Lung (tissue), 12 donors: Measurements from ENCODE around the gene PRSS33. TPM values are rescaled to one million over a fixed set of nuclear protein-coding genes. Genes with fewer than 3 reads are reported as not detected.

ENCODE experiments used
- ATAC-seq: fragments of 200-7000 bp; cut with Tn5 transposase; one replicate; pipeline ENCODE4 v1.9.1; 2020; ENCODE audit warnings: moderate number of reproducible peaks; ENCODE audit not compliant: insufficient read depth, low FRiP score
- DNase-seq, 3 donors: peaks; one replicate each; pipeline ENCODE4 v3.0.0-alpha.2; 2013 to 2017
- H3K27ac ChIP-seq, 2 donors: one replicate each; pipeline ENCODE4 v1.5.1; 2013; ENCODE audit warnings: mild to moderate bottlenecking in 2 of 2, moderate library complexity in 2 of 2, control low read depth in 1 of 2, inconsistent platforms in 1 of 2, low read depth in 1 of 2, low read length in 1 of 2
- H3K27me3 ChIP-seq, 3 donors: one replicate each; pipeline ENCODE4 v1.5.1; 2013; ENCODE audit warnings: low read length in 2 of 3; ENCODE audit not compliant: control insufficient read depth in 3 of 3, insufficient read depth in 3 of 3
- H3K36me3 ChIP-seq, 4 donors: one replicate each; pipeline ENCODE4 v1.5.1; 2013; ENCODE audit warnings: low read length in 4 of 4, mild to moderate bottlenecking in 1 of 4, moderate library complexity in 1 of 4; ENCODE audit not compliant: control insufficient read depth in 4 of 4, insufficient read depth in 4 of 4
- H3K4me1 ChIP-seq, 5 donors: one replicate each; pipeline ENCODE4 v1.5.1; 2013; ENCODE audit warnings: low read length in 5 of 5, mild to moderate bottlenecking in 2 of 5, moderate library complexity in 1 of 5; ENCODE audit not compliant: control insufficient read depth in 5 of 5, insufficient read depth in 5 of 5
- H3K4me3 ChIP-seq: one replicate; pipeline ENCODE4 v1.5.1; 2013; ENCODE audit warnings: mild to moderate bottlenecking, control low read depth, moderate library complexity
- H3K9ac ChIP-seq, 2 donors: one replicate each; pipeline ENCODE4 v1.5.1; 2013; ENCODE audit warnings: low read length in 2 of 2, control low read depth in 1 of 2; ENCODE audit not compliant: insufficient read depth in 1 of 2
- H3K9me3 ChIP-seq, 4 donors: one replicate each; pipeline ENCODE4 v1.5.1; 2013; ENCODE audit warnings: low read length in 3 of 4, mild to moderate bottlenecking in 1 of 4, moderate library complexity in 1 of 4; ENCODE audit not compliant: control insufficient read depth in 4 of 4, insufficient read depth in 3 of 4
- CTCF ChIP-seq: IDR thresholded peaks from 2 replicates; pipeline ENCODE4 v1.5.1; 2012; ENCODE audit warnings: mild to moderate bottlenecking; ENCODE audit errors: control extremely low read depth, extremely low read depth
- WGBS, 2 donors: extraction: QIAGEN DNeasy Blood & Tissue Kit; methylation state at CpG; one replicate each; pipeline ENCODE4 v1.1.7; 2013; 5-methylcytosine and 5-hydroxymethylcytosine counted together
- polyA plus RNA-seq, 2 donors: library from polyadenylated mRNA; stranded (reverse); fragments of 200-250 nt; gene quantifications; one replicate each; pipeline ENCODE4 v1.2.1, GENCODE V29; 2013
- total RNA-seq, 2 donors: library from RNA; depleted of rRNA in 1 of 2; stranded (reverse); fragments of >200 nt in 1 of 2; gene quantifications; one replicate each; pipeline ENCODE4 v1.2.1, GENCODE V29; 2014 to 2021
- donor health status: control.
- donor health status: control.
- donor health status: Bipolar disorder and iron deficiency.
- donor health status: healthy.
- donor health status: DM: yes; HTN: yes; CAD: no.

Gene PRSS33
- total and polyA plus RNA-seq, 4 donors = 0.08 to 0.12 TPM; not detected in 2

GRCh38 chr16:2783581-2784357 lies 3.6 kb downstream of the PRSS33 start:
- ATAC-seq (no peak), DNase-seq (no peak)
- no peak for TF ChIP-seq CTCF
- no peak overlapping the region for H3K27ac ChIP-seq
- no peak overlapping the region for H3K4me3 ChIP-seq
- H3K27me3 ChIP-seq = peaks cover 0 to 36% (median 22%) of the 10 kb centered on the region in 3 donors
- 88 to 93% methylated on average over 15 of the region's 15 CpGs for WGBS, 2 donors
- H3K36me3 ChIP-seq = no peaks in the 10 kb centered on the region
- no peak overlapping the region for H3K9ac ChIP-seq
- H3K9me3 ChIP-seq = no peaks in the 10 kb centered on the region
- peaks cover 0 to 11% (median 0%) of the 10 kb centered on the region in 5 donors for H3K4me1 ChIP-seq

DNA sequence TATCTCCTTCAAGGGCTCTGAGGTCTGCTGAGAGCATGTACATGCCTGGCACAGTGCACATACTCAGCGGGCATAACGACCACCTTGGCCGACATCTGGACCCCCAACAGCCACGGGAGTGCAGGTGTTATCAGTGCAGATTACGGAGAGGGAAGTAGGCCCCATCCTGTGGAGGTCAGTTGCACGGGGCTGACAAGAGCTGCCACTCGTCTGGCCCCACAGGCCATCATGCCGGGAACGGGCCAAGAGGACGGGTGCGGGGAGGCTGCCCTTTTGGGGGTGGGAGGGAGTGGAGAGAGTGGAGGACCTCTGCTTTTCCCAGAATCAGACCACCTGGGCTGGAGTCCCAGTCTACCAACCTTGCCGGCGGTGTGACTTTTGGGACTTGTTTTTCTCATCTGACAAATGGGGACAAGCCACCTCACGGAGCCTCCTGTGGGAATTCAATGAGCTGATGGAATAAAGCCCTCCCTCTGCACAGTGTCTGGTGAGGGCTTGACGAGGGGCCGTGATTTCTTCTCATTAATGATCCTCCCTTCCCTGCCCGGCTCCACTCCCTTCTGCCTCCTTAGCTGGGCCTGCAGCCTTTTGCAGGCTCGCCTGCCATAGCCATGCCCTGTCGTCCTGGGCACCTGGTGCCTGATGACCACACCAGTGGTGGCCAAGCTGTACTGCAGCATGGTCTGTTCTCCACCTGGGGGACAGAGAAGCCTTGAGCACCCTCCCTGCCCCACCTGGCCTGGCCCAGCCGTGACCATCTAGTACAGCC lies 4.6 kb downstream of the PRSS33 start:
- Histone ChIP-seq H3K36me3 (no peaks in the 10 kb centered on the region), H3K4me3 (no peak overlapping the region), H3K9me3 (no peaks in the 10 kb centered on the region), H3K27ac (no peak overlapping the region), H3K27me3 (peaks cover 0 to 36% (median 20%) of the 10 kb centered on the region in 3 donors), H3K9ac (no peak overlapping the region), H3K4me1 (peaks cover 0 to 17% (median 6%) of the 10 kb centered on the region in 5 donors)
- WGBS, 2 donors = 79 to 82% methylated on average over 20 of the region's 20 CpGs
- ATAC-seq (no peak), DNase-seq (no peak)
- TF ChIP-seq CTCF = no peak

DNA sequence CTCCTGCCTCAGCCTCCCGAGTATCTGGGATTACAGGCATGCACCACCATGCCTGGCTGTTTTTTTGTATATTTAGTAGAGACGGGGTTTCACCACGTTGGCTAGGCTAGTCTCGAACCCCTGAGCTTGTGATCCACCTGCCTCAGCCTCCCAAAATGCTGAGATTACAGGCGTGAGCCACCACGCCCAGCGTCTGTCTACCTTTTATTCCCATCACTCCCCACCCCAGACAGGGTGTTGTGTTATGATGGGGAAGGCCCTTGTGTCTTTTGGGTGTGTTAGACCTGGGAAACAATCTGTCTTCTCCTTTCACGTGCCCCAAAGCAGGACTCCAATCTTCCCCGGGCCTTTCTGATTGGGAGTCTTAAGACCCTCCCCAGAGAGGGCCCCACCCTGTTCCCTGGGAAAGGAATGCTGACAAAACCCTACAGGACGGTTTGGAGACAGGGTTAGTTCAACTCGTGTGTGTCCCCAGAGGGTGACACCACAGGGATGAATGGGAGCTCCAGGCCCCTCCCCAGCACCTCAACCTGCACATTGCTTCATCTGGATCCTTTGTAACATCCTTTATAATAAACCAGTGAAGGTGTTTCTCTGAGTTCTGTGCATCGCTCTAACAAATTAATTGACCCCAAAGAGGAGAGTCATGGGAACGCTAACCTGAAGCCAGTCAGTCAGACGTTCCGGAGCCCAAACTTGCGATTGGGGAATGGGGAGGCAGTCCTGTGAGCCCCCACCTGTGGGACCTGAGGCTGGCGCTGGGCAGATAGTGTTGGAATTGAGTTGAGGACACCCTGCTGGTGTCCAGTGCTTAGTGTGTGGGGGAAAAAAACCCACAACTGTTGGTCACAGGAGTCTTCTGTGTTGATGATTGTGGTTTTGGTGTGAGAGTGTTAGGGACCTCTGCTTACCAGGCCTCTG lies 7.1 kb downstream of the PRSS33 start:
- Histone ChIP-seq H3K27ac (no peak overlapping the region), H3K9ac (no peak overlapping the region), H3K4me1 (peaks cover 2 to 21% (median 12%) of the 10 kb centered on the region in 5 donors), H3K4me3 (no peak overlapping the region), H3K36me3 (peaks cover 0 to 5% (median under 1%) of the 10 kb centered on the region in 4 donors), H3K27me3 (peaks cover 0 to 20% (median 11%) of the 10 kb centered on the region in 3 donors), H3K9me3 (no peaks in the 10 kb centered on the region)
- ATAC-seq = no peak
- TF ChIP-seq CTCF = no peak
- DNase-seq = no peak
- 72 to 83% methylated on average over 17 of the region's 17 CpGs for WGBS, 2 donors
